KBM-7 (cell line): Measurements from ENCODE around the gene SPRYD3.

Experiments
- DNase-seq: peaks from one replicate; pipeline ENCODE4 v3.0.0-alpha.2; 2015
- in situ Hi-C: fragments of 300-500 bp; cut with MboI; formaldehyde crosslinking; loops from 2 replicates; pipeline ENCODE4 v1.14.3; 2020; ENCODE audit warnings: low sequenced_read_pairs, low pct_unique_long_range_greater_than_20kb, mixed read lengths

Gene SPRYD3

GRCh38 chr12:53056296-53056695, 22.9 kb downstream of the SPRYD3 start:
- DNase-seq = no peak
- in situ Hi-C loops = loop anchor here (25.0 kb wide), 1 partner anchor 231 kb away; the partner anchor contains the start of genes MYG1 and PFDN5

DNA sequence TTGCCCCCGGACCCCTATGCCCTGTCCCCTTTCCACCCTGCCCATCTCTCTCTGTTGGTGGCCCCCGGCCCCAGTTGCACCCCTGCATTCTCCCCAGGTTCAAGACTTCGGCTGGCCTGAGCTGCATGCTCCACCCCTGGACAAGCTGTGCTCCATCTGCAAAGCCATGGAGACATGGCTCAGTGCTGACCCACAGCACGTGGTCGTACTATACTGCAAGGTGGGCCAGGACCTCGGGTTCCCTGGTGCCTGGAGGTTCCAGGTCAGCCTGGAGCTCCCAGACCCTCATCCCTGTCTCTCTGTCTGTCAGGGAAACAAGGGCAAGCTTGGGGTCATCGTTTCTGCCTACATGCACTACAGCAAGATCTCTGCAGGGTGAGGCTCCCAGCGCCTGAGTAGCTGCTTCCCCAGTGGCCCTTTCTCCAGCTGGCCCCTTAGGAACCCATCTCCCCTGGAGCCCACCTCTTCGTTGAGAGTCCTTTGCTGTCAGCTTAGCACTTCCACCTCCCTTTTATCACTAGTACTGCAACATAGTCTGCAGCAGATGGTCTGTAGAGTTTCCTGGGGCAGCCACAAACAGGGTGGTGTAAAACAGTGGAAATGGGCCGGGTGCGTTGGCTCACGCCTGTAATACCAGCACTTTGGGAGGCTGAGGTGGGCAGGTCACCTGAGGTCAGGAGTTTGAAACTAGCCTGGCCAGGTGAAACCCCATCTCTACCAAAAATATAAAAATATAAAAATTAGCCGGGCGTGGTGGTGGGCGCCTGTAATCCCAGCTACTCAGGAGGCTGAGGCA, 23.5 kb downstream of the SPRYD3 start:
- in situ Hi-C loops = loop anchor here (25.0 kb wide), 1 partner anchor 232 kb away; the partner anchor contains the start of genes MYG1 and PFDN5
- DNase-seq = no peak

GRCh38 chr12:53054112-53054878, 24.9 kb downstream of the SPRYD3 start:
- peak; percentile 91 for DNase-seq
- in situ Hi-C loops = loop anchor here (25.0 kb wide), 1 partner anchor 233 kb away; the partner anchor contains the start of genes MYG1 and PFDN5

DNA sequence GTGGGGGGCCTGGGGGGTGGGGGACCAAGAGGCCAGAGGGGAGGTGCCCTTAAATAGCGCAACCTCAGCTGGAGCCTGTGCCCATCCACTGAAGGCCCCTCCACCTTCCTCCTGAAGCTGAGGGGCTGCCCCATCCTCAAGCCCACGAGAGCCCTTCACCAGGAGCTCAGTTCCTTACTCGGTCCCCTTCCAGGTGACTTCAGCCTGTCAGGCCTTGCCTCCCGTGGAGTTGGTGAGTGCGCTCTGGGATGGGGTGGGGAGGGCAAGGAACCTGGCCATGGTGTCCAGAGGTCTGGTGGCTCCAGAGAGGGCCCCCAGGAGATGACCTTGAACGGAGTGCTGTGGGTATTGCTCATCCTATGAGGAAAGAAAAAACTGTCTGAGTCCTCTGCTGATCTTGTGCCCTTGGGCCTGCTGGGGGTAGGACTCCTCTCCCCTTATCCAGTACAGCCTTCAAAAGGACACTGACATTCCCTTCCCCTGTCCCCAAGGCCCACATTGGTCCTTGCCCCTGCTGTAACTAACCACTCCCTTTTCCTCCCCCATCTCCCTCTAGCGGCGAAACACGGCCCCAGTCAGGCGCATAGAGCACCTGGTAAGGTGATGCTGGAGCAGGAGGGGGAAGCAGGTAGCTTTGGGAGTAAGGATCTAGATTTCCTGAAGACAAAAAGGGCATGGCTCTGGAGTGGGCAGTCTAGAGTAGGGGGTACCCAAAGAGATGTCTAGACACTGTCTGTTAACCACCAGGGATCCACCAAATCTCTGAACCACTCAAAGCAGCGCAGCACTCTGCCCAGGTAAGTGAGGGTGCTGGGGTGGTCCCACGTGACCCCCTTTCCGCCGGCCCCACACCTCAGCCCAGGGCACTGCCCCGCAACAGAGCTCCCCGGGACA, 25.7 kb downstream of the SPRYD3 start:
- in situ Hi-C loops = loop anchor here (25.0 kb wide), 1 partner anchor 234 kb away; the partner anchor contains the start of genes MYG1 and PFDN5
- DNase-seq = peak; percentile 34

GRCh38 chr12:53052419-53053217, 26.6 kb downstream of the SPRYD3 start:
- in situ Hi-C loops = loop anchor here (25.0 kb wide), 1 partner anchor 235 kb away; the partner anchor contains the start of genes MYG1 and PFDN5
- DNase-seq = no peak

DNA sequence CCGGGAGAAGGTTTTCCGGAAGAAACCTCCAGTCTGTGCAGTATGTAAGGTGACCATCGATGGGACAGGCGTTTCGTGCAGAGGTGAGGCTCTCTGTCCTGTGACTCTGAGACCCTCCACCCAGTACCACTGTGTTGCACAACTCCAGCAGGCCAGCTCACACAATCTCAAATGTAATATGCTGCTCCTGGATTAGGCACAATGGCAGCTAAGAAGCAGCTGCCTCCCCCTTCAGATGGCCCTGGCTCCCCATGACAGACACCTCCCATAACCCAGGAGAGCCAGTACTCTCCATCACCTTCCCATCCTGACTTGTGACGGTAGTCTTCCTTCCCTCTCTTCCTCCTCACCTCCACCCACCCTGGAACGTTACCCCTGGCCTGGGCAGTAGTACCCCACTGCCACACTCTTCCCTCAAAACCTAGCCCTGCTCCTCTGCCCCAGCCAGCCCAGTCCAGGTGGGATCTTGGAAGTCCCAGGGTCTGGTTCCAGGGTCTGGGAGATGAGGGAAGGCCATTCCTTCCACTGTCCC, 27.2 kb downstream of the SPRYD3 start:
- no peak for DNase-seq
- in situ Hi-C loops = loop anchor here (25.0 kb wide), 1 partner anchor 235 kb away; the partner anchor contains the start of genes MYG1 and PFDN5

DNA sequence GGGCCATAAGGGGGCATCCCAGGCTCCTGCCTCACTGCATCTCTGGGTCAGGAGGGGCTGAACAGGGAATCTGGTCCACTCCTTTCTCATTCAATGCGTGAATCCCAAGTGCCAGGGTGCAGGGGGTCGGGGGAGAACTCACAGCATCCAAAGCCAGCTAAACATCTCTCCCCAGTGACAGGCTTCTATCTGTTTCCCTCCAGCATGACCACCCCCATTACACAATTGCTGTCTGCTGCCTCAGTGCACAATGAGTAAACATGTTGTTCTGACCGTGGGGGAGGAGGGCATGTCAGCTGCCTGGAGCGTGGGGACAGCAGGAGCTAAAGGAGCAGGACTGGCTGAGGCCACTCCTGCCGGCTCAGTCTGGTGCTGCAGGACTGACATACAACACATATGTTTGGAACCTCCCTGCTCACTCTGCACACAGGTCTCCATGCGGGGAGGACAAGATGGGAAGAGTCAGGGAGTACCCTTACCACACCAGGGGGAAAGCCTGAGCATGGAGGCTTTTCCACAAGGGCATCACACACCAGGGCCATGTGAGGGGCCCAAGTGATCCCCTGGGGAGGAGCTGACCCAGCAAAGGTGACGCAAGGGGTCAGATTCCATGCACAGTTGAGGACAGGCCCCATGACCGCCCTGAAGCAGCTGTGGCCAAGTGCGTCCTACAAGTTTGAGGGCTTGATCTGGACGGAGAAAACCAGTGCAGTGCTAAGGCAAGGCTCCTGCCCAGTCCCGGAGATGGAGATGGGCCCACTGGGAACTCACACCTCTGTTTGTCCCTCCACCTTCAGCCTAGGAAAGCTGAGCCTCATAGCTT, 27.9 kb downstream of the SPRYD3 start:
- DNase-seq = peak; percentile 30
- in situ Hi-C loops = loop anchor here (25.0 kb wide), 1 partner anchor 236 kb away; the partner anchor contains the start of genes MYG1 and PFDN5

GRCh38 chr12:53050426-53051057, 28.6 kb downstream of the SPRYD3 start:
- in situ Hi-C loops = loop anchor here (25.0 kb wide), 1 partner anchor 237 kb away; the partner anchor contains the start of genes MYG1 and PFDN5
- DNase-seq = no peak

- in situ Hi-C loops = loop anchor here (25.0 kb wide), 1 partner anchor 238 kb away; the partner anchor contains the start of genes MYG1 and PFDN5
- DNase-seq = peak; percentile 37
These were observed 29.4 kb downstream of the SPRYD3 start, which contains the start of gene TNS2 for GRCh38 chr12:53049571-53050318. TSS of gene TNS2 (plus strand) at chr12:53050065. CDS start at chr12:53050186, 121 bp downstream.

DNA sequence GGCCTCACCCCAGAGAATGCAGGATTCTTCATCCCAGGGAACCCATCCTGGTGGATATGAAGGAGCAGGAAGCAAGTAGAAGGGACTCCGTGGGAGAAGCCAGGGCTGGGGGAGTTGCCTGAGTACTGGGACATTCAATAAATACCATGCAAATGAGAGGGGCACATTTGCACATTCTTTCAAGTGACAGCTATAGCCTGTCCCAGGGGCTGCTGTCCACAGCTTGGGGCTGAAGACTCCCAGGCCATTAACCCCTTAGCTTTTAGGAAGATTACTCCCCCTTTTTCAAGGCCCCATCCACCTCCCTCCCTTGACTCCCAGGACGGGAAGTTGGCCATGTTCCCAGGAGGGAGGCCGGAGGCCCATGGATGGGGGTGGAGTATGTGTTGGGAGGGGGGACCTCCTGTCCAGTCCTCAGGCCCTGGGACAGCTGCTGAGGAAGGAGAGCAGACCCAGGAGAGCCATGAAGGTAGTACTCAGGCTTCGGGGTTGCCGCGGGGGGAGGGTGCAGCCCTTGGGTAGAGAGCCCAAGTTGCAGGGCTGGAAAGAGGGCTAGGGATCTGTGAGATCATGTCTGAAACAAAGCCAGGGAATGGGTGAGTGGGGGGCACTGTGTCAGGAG, 30.3 kb downstream of the SPRYD3 start:
- in situ Hi-C loops = no loop called here
- no peak for DNase-seq

GRCh38 chr12:53048033-53048779, 31.0 kb downstream of the SPRYD3 start:
- in situ Hi-C loops = no loop called here
- DNase-seq = no peak

GRCh38 chr12:53047221-53048032, 31.8 kb downstream of the SPRYD3 start:
- peak; percentile 43 for DNase-seq
- in situ Hi-C loops = no loop called here

DNA sequence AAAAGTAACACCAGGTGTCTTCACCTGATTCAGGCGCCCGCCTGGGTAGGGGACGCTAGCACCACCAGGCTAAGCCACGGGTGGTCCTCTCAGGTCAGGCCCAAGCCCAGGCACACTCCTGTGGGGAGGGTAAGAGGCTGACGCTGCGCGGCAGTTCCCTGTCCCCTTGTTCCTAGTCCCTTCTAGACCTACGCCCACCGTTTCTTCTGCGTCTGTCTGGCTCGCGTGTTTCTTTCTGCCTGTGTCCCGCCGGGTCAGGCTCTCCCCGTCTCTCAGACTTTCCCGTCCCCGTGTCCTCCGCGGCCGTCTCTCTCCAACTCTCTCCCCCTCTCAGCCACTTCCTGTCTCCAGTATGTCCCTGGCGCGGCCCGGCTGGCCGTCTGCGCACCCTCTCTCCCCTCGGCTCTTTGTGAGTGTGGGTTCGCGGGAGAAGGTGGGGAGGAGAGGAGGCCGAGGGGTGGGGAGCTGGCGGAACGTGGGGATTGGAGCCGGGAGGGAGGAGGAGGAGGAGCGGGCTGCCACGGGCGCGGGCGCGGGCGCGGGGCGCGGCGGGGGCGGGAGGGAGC, 32.5 kb downstream of the SPRYD3 start:
- in situ Hi-C loops = no loop called here
- peak; percentile 75 for DNase-seq

DNA sequence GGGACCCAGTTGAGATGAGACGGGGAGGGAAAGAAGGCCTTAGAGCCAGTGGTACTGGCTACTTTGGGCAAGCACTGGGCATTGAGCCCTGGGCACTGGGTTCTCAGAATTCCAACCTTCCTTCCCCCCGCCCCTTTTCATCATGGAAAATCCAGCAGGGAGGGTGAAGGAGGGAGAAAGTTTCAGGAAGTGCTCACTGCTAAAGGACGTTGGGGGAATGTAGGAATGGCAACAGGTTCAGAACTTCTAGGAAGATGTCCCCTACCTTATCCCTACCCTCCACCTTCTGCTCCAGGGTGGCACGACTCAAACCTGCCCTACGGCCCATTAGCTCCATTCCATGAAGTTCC, 33.5 kb downstream of the SPRYD3 start:
- in situ Hi-C loops = no loop called here
- DNase-seq = no peak
